ENCODE measurements around the gene CCDC7. TPM values are rescaled to one million over a fixed set of nuclear protein-coding genes. Genes with fewer than 3 reads are reported as not detected.
"Not testable (repeated sequence)": the region's sequence is repeated elsewhere in the genome, so short reads cannot be mapped to it uniquely, and the experiment has no call there.

Gene CCDC7
- total RNA-seq, 2 donors from 2014 or later = 15.7 to 16.7 TPM

GRCh38 chr10:32538256-32538655 lies 92.3 kb downstream of the CCDC7 start:
- Mint-ChIP-seq H3K4me1 (ENCODE audit: low read depth) (no peaks in the 10 kb centered on the region), H3K27me3 (ENCODE audit: low read depth) (no peaks in the 10 kb centered on the region), H3K4me3 (no peak overlapping the region)

DNA sequence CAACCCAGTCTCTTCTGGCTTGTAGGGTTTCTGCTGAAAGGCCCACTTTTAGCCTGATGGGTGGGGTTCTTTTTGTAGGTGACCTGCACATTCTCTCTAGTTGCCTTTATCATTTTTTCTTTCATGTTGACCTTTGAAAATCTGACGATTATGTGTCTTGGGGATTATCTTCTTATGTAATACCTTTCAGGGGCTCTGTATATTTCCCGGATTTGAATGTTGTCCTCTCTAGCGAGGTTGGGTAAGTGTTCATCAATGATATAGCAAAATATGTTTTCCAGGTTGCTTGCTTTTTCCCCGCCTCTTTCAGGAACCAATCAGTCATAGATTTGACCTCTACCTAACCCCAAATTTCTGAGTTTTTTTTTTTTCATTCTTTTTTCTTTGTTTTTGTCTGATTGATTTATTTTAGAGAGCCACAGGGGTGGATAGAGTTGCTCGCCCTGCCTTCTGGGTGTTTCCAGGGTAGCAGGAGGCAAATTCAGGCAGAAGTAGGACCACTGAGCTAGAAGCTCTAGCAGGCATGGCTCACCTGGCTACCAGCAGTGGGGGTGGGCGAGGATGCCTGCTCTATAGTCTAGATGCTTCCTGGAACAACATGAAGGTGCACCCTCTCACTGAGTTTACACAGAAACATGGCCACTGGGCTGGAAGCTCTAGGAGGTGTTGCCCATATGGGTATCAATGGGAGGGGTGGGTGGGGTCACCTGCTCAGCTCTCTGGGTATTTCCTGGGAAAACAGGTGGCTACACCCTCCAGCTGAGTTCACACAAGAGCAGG lies 94.9 kb downstream of the CCDC7 start:
- no peak overlapping the region for H3K27ac Mint-ChIP-seq
- H3K4me3 Mint-ChIP-seq = no peak overlapping the region
- H3K9me3 Mint-ChIP-seq = no peaks in the 10 kb centered on the region
- no peak for ATAC-seq (replicated peaks in 1 of 2)
- H3K4me1 Mint-ChIP-seq (ENCODE audit: low read depth) = no peaks in the 10 kb centered on the region
- no peak for DNase-seq
- no peaks in the 10 kb centered on the region for H3K27me3 Mint-ChIP-seq (ENCODE audit: low read depth)
- H3K36me3 Mint-ChIP-seq (ENCODE audit: insufficient read depth in 2 of 2) = peaks cover 0 to 1% of the 10 kb centered on the region in 2 donors

More at GRCh38 chr10:32538256-32538655, 92.3 kb downstream of the CCDC7 start:
- ATAC-seq (replicated peaks in 1 of 2) (no peak), DNase-seq (no peak)
- H3K9me3 Mint-ChIP-seq = peaks cover 6 to 8% of the 10 kb centered on the region in 2 donors
- no peak overlapping the region for H3K27ac Mint-ChIP-seq
- peaks cover 8 to 9% of the 10 kb centered on the region in 2 donors for H3K36me3 Mint-ChIP-seq (ENCODE audit: insufficient read depth in 2 of 2)

DNA sequence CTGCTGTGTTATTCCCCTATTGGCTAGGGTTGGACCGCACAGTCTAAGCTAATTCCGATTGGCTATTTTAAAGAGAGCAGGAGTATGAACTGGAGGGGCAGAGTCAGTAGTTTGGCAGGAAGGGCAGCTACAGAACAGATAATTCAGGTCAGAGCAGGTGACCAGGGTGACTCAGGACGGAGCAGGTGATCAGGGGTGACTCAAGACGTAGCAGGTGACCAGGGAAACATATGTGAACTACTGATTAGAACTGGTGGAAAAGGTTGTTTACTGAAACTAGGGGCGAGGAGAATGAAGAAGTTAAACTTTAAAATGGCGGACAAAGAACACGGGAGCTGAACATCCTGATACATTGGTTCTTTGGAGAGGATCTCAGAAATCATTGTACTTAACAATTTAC lies 102.3 kb downstream of the CCDC7 start:
- no peak overlapping the region for H3K27ac Mint-ChIP-seq

DNA sequence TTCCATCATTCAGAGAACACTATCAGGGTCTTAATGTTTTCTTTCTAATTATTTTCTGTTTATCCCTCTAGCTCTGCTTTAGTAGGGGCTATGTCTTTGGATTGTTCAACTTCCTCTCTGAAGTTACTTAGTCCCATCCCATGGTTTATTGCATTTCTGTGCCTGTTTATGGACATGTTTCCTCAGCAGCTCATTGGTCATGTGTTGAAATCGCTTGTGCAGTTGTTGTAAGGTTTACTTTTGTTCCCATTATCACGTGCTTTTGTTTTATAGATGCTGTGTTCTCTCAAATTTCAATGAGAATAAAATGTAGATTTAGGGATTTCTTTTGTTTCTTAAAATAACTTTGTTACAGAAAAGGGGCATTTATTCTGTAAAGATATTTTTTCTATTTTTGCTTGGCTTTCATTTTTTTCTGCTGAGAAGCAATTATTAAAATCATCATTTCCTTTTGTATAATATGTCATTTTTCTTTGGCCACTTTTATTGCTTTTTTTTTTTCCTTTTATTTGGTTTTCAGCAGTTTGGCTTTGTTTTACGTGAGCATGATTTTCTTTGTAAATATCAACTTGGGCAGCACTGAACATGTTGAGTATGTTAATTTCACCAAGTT lies 110.9 kb downstream of the CCDC7 start:
- H3K36me3 Mint-ChIP-seq (ENCODE audit: insufficient read depth in 2 of 2) = no peaks in the 10 kb centered on the region

More for the DNA sequence above, 102.3 kb downstream of the CCDC7 start:
- DNase-seq = no peak
- Mint-ChIP-seq H3K36me3 (ENCODE audit: insufficient read depth in 2 of 2) (peaks cover 6 to 9% of the 10 kb centered on the region in 2 donors), H3K4me3 (no peak overlapping the region), H3K4me1 (ENCODE audit: low read depth) (no peaks in the 10 kb centered on the region), H3K27me3 (ENCODE audit: low read depth) (no peaks in the 10 kb centered on the region), H3K9me3 (peaks cover 7 to 11% of the 10 kb centered on the region in 2 donors)
- no peak for ATAC-seq (replicated peaks in 1 of 2)

DNA sequence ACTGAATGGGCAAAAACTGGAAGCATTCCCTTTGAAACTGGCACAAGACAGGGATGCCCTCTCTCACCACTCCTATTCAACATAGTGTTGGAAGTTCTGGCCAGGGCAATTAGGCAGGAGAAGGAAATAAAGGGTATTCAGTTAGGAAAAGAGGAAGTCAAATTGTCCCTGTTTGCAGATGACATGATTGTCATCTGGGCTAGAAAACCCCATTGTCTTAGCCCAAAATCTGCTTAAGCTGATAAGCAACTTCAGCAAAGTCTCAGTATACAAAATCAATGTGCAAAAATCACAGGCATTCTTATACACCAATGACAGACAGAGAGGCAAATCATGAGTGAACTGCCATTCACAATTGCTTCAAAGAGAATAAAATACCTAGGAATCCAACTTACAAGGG lies 116.8 kb downstream of the CCDC7 start:
- not testable (repeated sequence) for H3K27me3 Mint-ChIP-seq (ENCODE audit: low read depth); H3K9me3 Mint-ChIP-seq; DNase-seq; ATAC-seq (replicated peaks in 1 of 2); H3K27ac Mint-ChIP-seq; H3K36me3 Mint-ChIP-seq (ENCODE audit: insufficient read depth in 2 of 2); H3K4me1 Mint-ChIP-seq (ENCODE audit: low read depth); H3K4me3 Mint-ChIP-seq

More for the DNA sequence above, 110.9 kb downstream of the CCDC7 start:
- Mint-ChIP-seq H3K4me1 (ENCODE audit: low read depth) (no peaks in the 10 kb centered on the region), H3K27ac (no peak overlapping the region), H3K4me3 (no peak overlapping the region), H3K27me3 (ENCODE audit: low read depth) (no peaks in the 10 kb centered on the region), H3K9me3 (peaks cover 3 to 5% of the 10 kb centered on the region in 2 donors)
- DNase-seq (no peak), ATAC-seq (replicated peaks in 1 of 2) (no peak)

DNA sequence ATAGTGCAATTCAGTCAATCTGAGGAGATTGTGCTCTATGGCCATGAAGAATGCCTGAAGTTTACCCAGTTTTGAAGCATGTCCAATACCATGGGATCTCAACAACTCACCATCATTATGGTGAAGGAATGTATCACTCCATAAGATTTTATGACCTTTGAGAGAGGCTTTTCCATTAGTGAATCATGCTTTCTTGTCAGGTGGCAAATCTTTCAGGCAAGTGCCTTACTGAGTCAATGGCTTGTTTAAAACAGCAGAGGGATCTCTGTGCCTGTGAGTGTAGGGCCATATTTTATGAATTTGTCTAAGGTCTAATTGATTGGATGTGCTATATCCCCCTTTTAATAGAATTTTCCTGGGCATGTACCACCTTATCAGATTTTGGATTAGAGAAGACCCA lies 131.5 kb downstream of the CCDC7 start:
- Mint-ChIP-seq H3K27me3 (ENCODE audit: low read depth) (no peaks in the 10 kb centered on the region), H3K36me3 (ENCODE audit: insufficient read depth in 2 of 2) (no peaks in the 10 kb centered on the region), H3K9me3 (no peaks in the 10 kb centered on the region), H3K27ac (no peak overlapping the region), H3K4me3 (no peak overlapping the region), H3K4me1 (ENCODE audit: low read depth) (no peaks in the 10 kb centered on the region)
- ATAC-seq (replicated peaks in 1 of 2) (no peak), DNase-seq (no peak)

- H3K27ac Mint-ChIP-seq = no peak overlapping the region
- no peak overlapping the region for H3K4me3 Mint-ChIP-seq
- ATAC-seq (replicated peaks in 1 of 2) = no peak
- H3K9me3 Mint-ChIP-seq = peaks cover 0 to 6% of the 10 kb centered on the region in 2 donors
- no peaks in the 10 kb centered on the region for H3K27me3 Mint-ChIP-seq (ENCODE audit: low read depth)
- DNase-seq = no peak
- no peaks in the 10 kb centered on the region for H3K4me1 Mint-ChIP-seq (ENCODE audit: low read depth)
- peaks cover 4 to 6% of the 10 kb centered on the region in 2 donors for H3K36me3 Mint-ChIP-seq (ENCODE audit: insufficient read depth in 2 of 2)
Measured at GRCh38 chr10:32582946-32583345, 137.0 kb downstream of the CCDC7 start.

- not testable (repeated sequence) for ATAC-seq (replicated peaks in 1 of 2); H3K27me3 Mint-ChIP-seq (ENCODE audit: low read depth); H3K4me1 Mint-ChIP-seq (ENCODE audit: low read depth); H3K27ac Mint-ChIP-seq; H3K4me3 Mint-ChIP-seq; DNase-seq
- Mint-ChIP-seq H3K36me3 (ENCODE audit: insufficient read depth in 2 of 2) (peaks cover 11 to 27% of the 10 kb centered on the region in 2 donors), H3K9me3 (peaks cover 4 to 12% of the 10 kb centered on the region in 2 donors)
Measured at GRCh38 chr10:32598022-32598421, 152.1 kb downstream of the CCDC7 start.

DNA sequence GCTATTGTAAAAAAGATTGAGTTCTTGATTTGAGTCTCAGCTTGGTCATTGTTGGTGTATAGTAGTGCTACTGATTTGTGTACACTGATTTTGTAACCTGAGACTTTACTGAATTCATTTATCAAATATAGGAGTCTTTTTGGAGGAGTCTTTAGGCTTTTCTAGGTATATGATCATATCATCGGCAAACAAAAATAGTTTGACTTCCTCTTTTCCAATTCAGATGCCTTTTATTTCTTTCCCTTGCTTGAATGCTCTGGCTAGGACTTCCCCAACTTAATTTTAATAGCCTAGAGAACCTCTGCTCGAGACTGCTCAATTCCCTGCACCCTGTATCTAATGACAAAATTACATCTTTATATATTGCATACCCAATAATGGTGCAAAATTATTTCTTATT lies 154.4 kb downstream of the CCDC7 start:
- H3K36me3 Mint-ChIP-seq (ENCODE audit: insufficient read depth in 2 of 2) = peaks cover 11 to 23% of the 10 kb centered on the region in 2 donors
- H3K27me3 Mint-ChIP-seq (ENCODE audit: low read depth) = no peaks in the 10 kb centered on the region
- no peak for DNase-seq
- no peak for ATAC-seq (replicated peaks in 1 of 2)
- H3K4me1 Mint-ChIP-seq (ENCODE audit: low read depth) = no peaks in the 10 kb centered on the region
- peaks cover 4 to 13% of the 10 kb centered on the region in 2 donors for H3K9me3 Mint-ChIP-seq
- H3K4me3 Mint-ChIP-seq = no peak overlapping the region
- no peak overlapping the region for H3K27ac Mint-ChIP-seq

DNA sequence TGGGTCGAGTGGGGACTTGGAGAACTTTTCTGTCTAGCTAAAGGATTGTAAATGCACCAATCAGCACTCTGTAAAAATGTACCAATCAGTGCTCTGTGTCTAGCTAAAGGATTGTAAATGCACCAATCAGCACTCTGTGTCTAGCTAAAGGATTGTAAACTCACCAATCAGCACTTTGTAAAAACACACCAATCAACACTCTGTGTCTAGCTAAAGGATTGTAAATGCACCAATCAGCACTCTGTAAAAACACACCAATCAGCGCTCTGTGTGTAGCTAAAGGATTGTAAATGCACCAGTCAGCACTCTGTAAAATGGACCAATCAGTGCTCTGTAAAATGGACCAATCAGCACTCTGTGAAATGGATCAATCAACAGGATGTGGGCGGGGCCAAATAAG lies 155.6 kb downstream of the CCDC7 start:
- peaks cover 6 to 17% of the 10 kb centered on the region in 2 donors for H3K36me3 Mint-ChIP-seq (ENCODE audit: insufficient read depth in 2 of 2)
- H3K9me3 Mint-ChIP-seq; ATAC-seq (replicated peaks in 1 of 2); DNase-seq; H3K27me3 Mint-ChIP-seq (ENCODE audit: low read depth); H3K4me3 Mint-ChIP-seq; H3K4me1 Mint-ChIP-seq (ENCODE audit: low read depth); H3K27ac Mint-ChIP-seq: not testable (repeated sequence)

DNA sequence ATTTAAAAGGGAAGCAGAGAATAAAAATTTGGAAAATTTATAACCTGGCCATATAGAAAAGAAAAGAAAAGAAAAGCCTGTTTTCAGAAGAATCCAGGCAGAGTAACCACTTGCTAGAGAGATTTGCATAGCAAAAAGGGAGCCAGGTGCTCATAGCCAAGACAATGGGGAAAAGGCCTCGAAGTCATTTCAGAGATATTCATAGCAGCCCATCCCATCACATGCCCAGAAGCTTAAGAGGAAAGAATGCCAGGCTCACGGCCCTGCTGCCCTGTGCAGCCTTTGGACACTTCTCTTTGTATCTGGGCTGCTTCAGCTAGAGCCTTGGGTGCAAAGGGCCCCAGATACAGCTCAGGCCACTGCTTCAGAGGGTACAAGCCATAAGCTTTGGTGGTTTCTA lies 159.8 kb downstream of the CCDC7 start:
- Mint-ChIP-seq H3K36me3 (ENCODE audit: insufficient read depth in 2 of 2) (peaks cover 7 to 8% of the 10 kb centered on the region in 2 donors), H3K4me1 (ENCODE audit: low read depth) (no peaks in the 10 kb centered on the region), H3K27ac (no peak overlapping the region), H3K9me3 (peaks cover 2 to 4% of the 10 kb centered on the region in 2 donors), H3K27me3 (ENCODE audit: low read depth) (no peaks in the 10 kb centered on the region), H3K4me3 (no peak overlapping the region)
- no peak for ATAC-seq (replicated peaks in 1 of 2)
- DNase-seq = no peak

DNA sequence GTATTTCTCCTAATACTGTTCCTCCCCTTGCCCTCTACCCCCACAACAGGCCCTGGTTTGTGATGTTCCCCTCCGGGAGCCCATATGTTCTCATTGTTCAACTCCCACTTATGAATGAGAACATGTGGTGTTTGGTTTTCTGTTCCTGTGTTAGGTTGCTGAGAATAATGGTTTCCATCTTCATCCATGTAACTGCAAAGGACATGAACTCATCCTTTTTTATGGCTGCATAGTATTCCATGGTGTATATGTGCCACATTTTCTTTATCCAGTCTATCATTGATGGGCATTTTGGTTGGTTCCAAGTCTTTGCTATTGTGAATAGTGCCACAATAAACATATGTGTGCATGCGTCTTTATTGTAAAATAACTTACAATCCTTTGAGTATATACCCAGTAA lies 164.6 kb downstream of the CCDC7 start:
- H3K36me3 Mint-ChIP-seq (ENCODE audit: insufficient read depth in 2 of 2) = peaks cover 11 to 15% of the 10 kb centered on the region in 2 donors
- H3K27ac Mint-ChIP-seq; H3K27me3 Mint-ChIP-seq (ENCODE audit: low read depth); H3K4me1 Mint-ChIP-seq (ENCODE audit: low read depth); DNase-seq; H3K4me3 Mint-ChIP-seq; ATAC-seq (replicated peaks in 1 of 2): not testable (repeated sequence)
- peaks cover 9 to 13% of the 10 kb centered on the region in 2 donors for H3K9me3 Mint-ChIP-seq

DNA sequence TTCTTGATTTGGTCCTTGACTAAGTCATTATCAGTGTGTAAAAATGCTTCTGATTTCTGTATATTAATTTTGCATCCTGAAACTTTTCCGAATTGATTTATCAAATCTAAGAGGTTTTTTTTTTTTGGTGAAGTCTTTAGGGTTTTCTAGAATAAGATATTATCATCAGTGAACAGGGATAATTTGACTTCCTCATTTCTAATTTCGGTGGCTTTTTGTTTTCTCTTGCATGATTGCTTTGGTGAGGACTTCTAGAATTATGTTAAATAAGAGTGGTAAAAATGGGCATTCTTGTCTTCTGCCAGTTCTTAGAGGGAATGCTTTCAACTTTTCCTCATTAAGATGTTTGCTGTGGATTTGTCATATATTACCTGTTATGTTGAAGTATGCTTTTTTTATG lies 170.5 kb downstream of the CCDC7 start:
- no peak overlapping the region for H3K27ac Mint-ChIP-seq
- peaks cover 17 to 18% of the 10 kb centered on the region in 2 donors for H3K36me3 Mint-ChIP-seq (ENCODE audit: insufficient read depth in 2 of 2)
- ATAC-seq (replicated peaks in 1 of 2) = no peak
- H3K4me3 Mint-ChIP-seq = no peak overlapping the region
- no peaks in the 10 kb centered on the region for H3K27me3 Mint-ChIP-seq (ENCODE audit: low read depth)
- peaks cover 17 to 18% of the 10 kb centered on the region in 2 donors for H3K9me3 Mint-ChIP-seq
- DNase-seq = no peak
- H3K4me1 Mint-ChIP-seq (ENCODE audit: low read depth) = no peaks in the 10 kb centered on the region

All from activated T-cell treated with anti-CD3 and anti-CD28 coated beads, Interleukin-2, amount 50 U/mL, for 72 hours (primary cell).